Measurements from ENCODE around the gene ABCC3.

ABCC3 gene

GRCh38 chr17:50642722-50643656, 8.3 kb downstream of the ABCC3 start:
- DNase-seq (ENCODE audit: low read depth, low spot score), result no peak

DNA sequence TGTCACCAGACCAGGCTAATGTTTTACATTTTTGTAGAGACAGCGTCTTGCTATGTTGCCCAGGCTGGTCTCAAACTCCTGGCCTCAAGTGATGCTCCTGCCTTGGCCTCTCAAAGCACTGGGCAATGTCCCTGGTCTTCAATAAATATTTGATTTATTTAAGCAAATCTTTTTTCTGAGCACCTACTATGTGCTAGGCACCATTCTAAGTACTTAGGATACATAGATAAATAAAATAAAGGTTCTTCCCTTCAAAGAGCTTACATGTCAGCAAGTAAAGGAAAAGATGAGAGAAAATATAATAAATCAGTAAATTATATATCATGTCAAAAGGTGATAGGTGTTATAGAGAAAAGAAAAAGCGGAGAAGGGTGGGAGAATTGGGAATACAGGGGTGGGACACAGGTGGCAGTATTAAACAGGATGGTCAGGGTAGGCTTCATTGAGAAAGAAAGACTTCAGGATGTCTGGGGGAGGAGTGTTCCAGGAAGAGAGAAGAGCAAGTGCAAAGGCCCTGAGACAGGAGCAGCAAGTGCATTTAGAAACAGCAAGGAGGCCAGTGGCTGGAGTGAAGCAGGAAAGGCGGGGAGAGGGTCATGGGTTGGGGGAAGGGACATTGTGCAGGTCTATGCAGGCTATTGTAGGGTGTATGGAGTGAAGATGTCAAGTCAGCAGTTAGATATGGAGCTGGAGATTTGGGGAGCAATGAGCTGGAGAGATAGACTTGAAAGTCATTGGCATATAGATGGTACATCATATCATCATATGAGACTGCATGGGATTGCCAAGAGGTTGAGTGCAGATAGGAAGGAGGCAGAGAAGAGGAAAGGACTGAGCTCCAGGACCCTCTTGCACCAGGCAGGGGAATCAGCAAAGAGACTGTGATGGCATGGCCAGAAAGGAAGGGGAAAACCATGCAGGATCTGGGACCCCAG, 11.3 kb downstream of the ABCC3 start:
- DNase-seq (ENCODE audit: low read depth, low spot score), result no peak

GRCh38 chr17:50647187-50647586, 12.5 kb downstream of the ABCC3 start:
- DNase-seq (ENCODE audit: low read depth, low spot score), result no peak

DNA sequence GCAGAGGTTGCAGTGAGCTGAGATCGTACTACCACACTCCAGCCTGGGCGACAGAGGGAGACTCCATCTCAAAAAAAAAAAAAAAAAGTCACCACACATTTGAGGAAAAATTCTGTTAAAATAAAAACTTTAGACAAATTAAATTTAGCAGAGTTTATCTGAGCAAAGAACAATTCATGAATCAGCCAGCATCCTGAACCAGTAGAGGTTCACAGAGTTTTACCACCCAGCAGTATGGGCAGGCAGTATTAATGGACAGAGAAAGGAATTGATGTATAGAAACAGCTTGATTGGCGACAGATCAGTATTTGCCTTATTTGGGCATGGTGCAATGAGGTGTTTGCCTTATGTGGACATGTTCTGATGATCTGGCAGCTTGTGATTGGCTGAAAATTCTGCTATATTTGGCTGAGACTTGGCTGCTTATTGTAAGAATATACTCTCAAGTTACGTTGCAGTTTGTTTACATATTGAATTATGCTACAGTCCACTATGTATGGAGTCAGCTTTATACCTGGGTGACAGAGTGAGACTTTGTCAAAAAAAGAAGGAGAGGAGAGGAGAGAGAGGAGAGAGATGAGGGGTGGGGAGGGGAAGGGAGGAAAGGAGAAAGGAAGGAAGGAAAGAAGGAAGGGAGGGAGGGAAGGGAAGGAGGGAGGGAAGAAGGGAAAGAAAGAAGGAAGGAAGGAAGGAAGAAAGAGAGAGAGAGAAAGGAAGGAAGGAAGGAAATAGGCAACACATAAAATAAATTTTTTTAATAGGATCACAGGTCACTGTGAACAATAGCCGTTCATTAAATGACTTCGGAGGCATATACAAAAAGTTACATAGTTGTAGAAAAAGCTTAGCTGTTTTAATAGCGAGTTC, 14.6 kb downstream of the ABCC3 start:
- no peak for DNase-seq (ENCODE audit: low read depth, low spot score)

- DNase-seq (ENCODE audit: low read depth, low spot score), result no peak
These were observed 17.0 kb downstream of the ABCC3 start for GRCh38 chr17:50651661-50652060.

DNA sequence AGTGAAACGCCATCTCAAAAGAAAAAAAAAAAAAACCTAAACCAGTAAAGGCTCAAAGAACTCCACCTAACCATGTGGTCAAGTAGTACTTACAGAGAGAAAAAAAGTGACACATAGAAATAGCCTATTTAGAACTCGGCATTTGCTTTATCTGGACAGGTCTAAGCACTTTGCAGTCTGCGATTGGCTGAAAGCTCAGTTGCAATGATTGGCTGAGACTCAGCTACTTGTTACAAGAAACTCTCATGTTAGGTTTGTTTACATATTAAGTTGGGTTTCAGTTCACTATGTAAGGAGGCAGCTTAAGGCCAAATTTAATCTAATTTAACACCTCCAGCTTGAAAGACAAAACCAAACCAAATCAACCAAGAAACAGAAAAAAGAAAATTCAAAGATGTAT, 19.1 kb downstream of the ABCC3 start:
- no peak for DNase-seq (ENCODE audit: low read depth, low spot score)

DNA sequence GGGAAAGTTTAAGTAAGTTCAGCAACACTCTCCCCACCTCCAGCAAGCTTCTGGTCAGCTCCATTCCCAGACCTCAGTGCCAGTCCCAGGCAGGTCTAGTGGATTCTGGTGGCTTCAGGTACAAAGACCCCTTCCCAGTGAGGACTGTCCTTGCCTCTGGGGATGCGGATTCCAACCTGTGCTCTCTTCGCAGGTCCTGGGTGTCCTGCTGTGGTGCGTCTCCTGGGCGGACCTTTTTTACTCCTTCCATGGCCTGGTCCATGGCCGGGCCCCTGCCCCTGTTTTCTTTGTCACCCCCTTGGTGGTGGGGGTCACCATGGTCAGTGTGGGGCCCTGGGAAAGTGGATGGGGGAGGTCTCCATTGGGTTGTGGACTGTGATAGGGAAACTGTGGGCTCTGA, 21.8 kb downstream of the ABCC3 start:
- no peak for DNase-seq (ENCODE audit: low read depth, low spot score)

DNA sequence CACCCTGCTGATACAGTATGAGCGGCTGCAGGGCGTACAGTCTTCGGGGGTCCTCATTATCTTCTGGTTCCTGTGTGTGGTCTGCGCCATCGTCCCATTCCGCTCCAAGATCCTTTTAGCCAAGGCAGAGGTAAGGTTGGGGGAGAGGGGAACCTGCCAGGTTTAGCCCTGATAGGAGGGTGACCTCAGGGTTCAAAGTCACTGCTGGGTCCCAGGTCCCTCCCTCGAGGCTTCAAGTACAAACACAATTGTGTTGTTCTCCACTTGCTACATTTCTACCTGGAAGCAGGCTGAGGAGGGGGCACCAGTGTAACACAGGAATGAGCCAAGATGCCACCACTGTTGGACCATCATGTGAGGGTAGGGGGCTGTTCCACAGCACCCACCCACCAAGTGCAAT, 22.4 kb downstream of the ABCC3 start:
- DNase-seq (ENCODE audit: low read depth, low spot score), result no peak

DNA sequence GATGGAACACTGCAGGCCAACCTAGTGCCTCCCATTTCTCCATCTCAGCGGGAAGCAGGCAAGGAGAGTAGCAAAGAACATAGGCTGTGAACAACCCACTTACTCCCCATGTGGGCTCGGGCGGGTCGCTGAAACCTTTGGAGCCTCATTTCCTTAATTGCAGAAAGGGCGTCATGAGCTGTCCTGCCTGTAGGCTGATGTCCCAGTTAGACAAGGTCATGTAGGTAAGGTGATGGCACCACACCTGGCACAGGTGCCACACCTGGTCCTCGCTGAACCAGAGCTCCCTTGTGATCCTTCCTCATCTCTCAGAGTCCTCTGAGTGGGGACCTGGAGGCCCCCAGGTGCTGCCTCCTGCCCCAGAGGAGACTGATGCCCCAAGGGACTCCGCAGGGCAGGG, 22.9 kb downstream of the ABCC3 start:
- DNase-seq (ENCODE audit: low read depth, low spot score), result no peak

- no peak for DNase-seq (ENCODE audit: low read depth, low spot score)
These were observed 23.9 kb downstream of the ABCC3 start for GRCh38 chr17:50658616-50659015.

GRCh38 chr17:50659179-50659578, 24.5 kb downstream of the ABCC3 start:
- no peak for DNase-seq (ENCODE audit: low read depth, low spot score)

GRCh38 chr17:50660042-50660886, 25.6 kb downstream of the ABCC3 start:
- DNase-seq (ENCODE audit: low read depth, low spot score), result no peak

- no peak for DNase-seq (ENCODE audit: low read depth, low spot score)
These were observed 26.2 kb downstream of the ABCC3 start for GRCh38 chr17:50660887-50661345.

DNA sequence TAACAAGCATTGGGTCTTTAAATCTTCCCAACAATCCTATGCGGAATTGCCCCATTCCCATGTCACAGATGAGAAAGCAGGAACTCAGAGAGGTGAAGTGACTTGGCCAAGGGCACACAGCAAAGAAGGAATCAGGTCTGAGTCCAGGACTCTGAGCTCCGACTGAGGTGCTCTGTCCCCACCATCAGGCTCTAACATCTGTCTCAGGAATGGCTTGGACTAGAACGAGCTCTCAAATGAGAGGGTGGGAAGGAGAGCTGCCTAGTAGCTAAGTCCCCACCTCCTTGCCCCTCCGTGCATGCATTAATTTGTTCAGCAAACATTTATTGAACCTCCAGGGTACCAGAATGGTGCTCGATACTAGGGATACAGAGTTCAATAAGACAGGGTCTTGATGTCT, 26.7 kb downstream of the ABCC3 start:
- DNase-seq (ENCODE audit: low read depth, low spot score), result no peak

- DNase-seq (ENCODE audit: low read depth, low spot score), result peak; percentile 83
These were observed 27.2 kb downstream of the ABCC3 start for GRCh38 chr17:50661795-50662391.

- DNase-seq (ENCODE audit: low read depth, low spot score), result no peak
These were observed 28.0 kb downstream of the ABCC3 start for GRCh38 chr17:50662632-50663225.

- no peak for DNase-seq (ENCODE audit: low read depth, low spot score)
These were observed 29.2 kb downstream of the ABCC3 start for GRCh38 chr17:50663812-50664374.

GRCh38 chr17:50664788-50665458, 30.2 kb downstream of the ABCC3 start:
- DNase-seq (ENCODE audit: low read depth, low spot score), result no peak

- no peak for DNase-seq (ENCODE audit: low read depth, low spot score)
These were observed 31.2 kb downstream of the ABCC3 start for GRCh38 chr17:50665838-50666237.
